H9 (cell line): Measurements from ENCODE around the gene DSTYK. TPM values are rescaled to one million over a fixed set of nuclear protein-coding genes. Genes with fewer than 3 reads are reported as not detected.

Source experiments
- DNase-seq: peaks from one replicate; pipeline ENCODE4 v3.0.0-alpha.2; 2017
- H2AFZ ChIP-seq: one replicate; pipeline ENCODE4 v1.6.1; 2013; ENCODE audit warnings: mild to moderate bottlenecking, low read length, control low read depth, moderate library complexity
- H2AK5ac ChIP-seq: 2 replicates; pipeline ENCODE4 v1.6.1; 2013; ENCODE audit warnings: low read length, control low read depth, mixed read lengths; ENCODE audit not compliant: insufficient read length
- H2BK120ac ChIP-seq: one replicate; pipeline ENCODE4 v1.6.1; 2013; ENCODE audit warnings: low read depth, mild to moderate bottlenecking, low read length, control low read depth, inconsistent platforms; ENCODE audit not compliant: poor library complexity, severe bottlenecking
- H2BK12ac ChIP-seq: 2 replicates; pipeline ENCODE4 v1.6.1; 2013; ENCODE audit warnings: low read length, control low read depth, mixed read lengths, low read depth; ENCODE audit not compliant: insufficient read length
- H2BK15ac ChIP-seq: 2 replicates; pipeline ENCODE4 v1.6.1; 2013; ENCODE audit warnings: low read depth, low read length, control low read depth
- H2BK20ac ChIP-seq: one replicate; pipeline ENCODE4 v1.6.1; 2013; ENCODE audit warnings: low read depth, mild to moderate bottlenecking, low read length, control low read depth, inconsistent platforms; ENCODE audit not compliant: poor library complexity, severe bottlenecking
- H2BK5ac ChIP-seq: 2 replicates; pipeline ENCODE4 v1.6.1; 2013; ENCODE audit warnings: low read length, control low read depth, mixed read lengths; ENCODE audit not compliant: insufficient read length
- H3K14ac ChIP-seq: 2 replicates; pipeline ENCODE4 v1.6.1; 2013; ENCODE audit warnings: low read length, control low read depth; ENCODE audit not compliant: insufficient read depth
- H3K18ac ChIP-seq: 2 replicates; pipeline ENCODE4 v1.6.1; 2013; ENCODE audit warnings: low read depth, mild to moderate bottlenecking, mixed read lengths, low read length, control low read depth; ENCODE audit not compliant: insufficient read length
- H3K23ac ChIP-seq: 2 replicates; pipeline ENCODE4 v1.6.1; 2013; ENCODE audit warnings: low read length, control low read depth, mixed read lengths, low read depth; ENCODE audit not compliant: insufficient read length
- H3K23me2 ChIP-seq: 2 replicates; pipeline ENCODE4 v1.6.1; 2013; ENCODE audit warnings: low read depth, mild to moderate bottlenecking, mixed read lengths, low read length, control low read depth; ENCODE audit not compliant: insufficient read length, poor library complexity, severe bottlenecking
- H3K27ac ChIP-seq: 2 replicates; pipeline ENCODE4 v1.5.1; 2013; ENCODE audit warnings: low read length, control low read depth, mixed read lengths, low read depth; ENCODE audit not compliant: insufficient read length
- H3K27me3 ChIP-seq: 2 replicates; pipeline ENCODE4 v1.6.1; 2013; ENCODE audit warnings: low read length, control low read depth, inconsistent platforms; ENCODE audit not compliant: insufficient read depth
- H3K4ac ChIP-seq: 2 replicates; pipeline ENCODE4 v1.6.1; 2013; ENCODE audit warnings: low read depth, mild to moderate bottlenecking, control low read depth, inconsistent platforms, low read length, moderate library complexity
- H3K4me1 ChIP-seq: 2 replicates; pipeline ENCODE4 v1.6.1; 2013; ENCODE audit warnings: low read length, control low read depth, inconsistent platforms; ENCODE audit not compliant: insufficient read depth
- H3K4me2 ChIP-seq: 2 replicates; pipeline ENCODE4 v1.6.1; 2013; ENCODE audit warnings: low read length, control low read depth, mixed read lengths; ENCODE audit not compliant: insufficient read length, insufficient read depth
- H3K56ac ChIP-seq: 2 replicates; pipeline ENCODE4 v1.6.1; 2013; ENCODE audit warnings: low read depth, mild to moderate bottlenecking, mixed read lengths, low read length, control low read depth; ENCODE audit not compliant: insufficient read length
- H3K79me1 ChIP-seq: 2 replicates; pipeline ENCODE4 v1.6.1; 2013; ENCODE audit warnings: low read depth, mild to moderate bottlenecking, moderate library complexity, low read length, control low read depth, inconsistent platforms; ENCODE audit not compliant: insufficient read depth, poor library complexity, severe bottlenecking
- H3K79me2 ChIP-seq: 2 replicates; pipeline ENCODE4 v1.6.1; 2013; ENCODE audit warnings: low read length, control low read depth, inconsistent platforms; ENCODE audit not compliant: insufficient read depth
- H3K9ac ChIP-seq: 2 replicates; pipeline ENCODE4 v1.6.1; 2013; ENCODE audit warnings: low read length, control low read depth, mixed read lengths; ENCODE audit not compliant: insufficient read length; ENCODE audit errors: extremely low read depth
- H3K9me3 ChIP-seq: one replicate; pipeline ENCODE4 v1.6.1; 2013; ENCODE audit warnings: low read depth, low read length, inconsistent platforms; ENCODE audit not compliant: control insufficient read depth
- H3T11ph ChIP-seq: one replicate; pipeline ENCODE4 v1.6.1; 2013; ENCODE audit warnings: mild to moderate bottlenecking, low read length, control low read depth, inconsistent platforms
- H4K20me1 ChIP-seq: one replicate; pipeline ENCODE4 v1.6.1; 2013; ENCODE audit not compliant: control insufficient read depth, insufficient read length, insufficient read depth
- H4K5ac ChIP-seq: 2 replicates; pipeline ENCODE4 v1.6.1; 2013; ENCODE audit warnings: low read depth, mild to moderate bottlenecking, mixed read lengths, low read length, control low read depth; ENCODE audit not compliant: insufficient read length
- H4K8ac ChIP-seq: replicated peaks from 2 replicates; pipeline ENCODE4 v1.6.1; 2013; ENCODE audit warnings: low read length, control low read depth, mixed read lengths, low read depth; ENCODE audit not compliant: insufficient read length
- H4K91ac ChIP-seq: 2 replicates; pipeline ENCODE4 v1.6.1; 2013; ENCODE audit warnings: low read depth, mild to moderate bottlenecking, moderate library complexity, mixed read lengths, low read length, control low read depth; ENCODE audit not compliant: insufficient read length
- H3K27ac Mint-ChIP-seq, 3 experiments: 2 replicates in 2 of 3; 3 replicates in 1 of 3; pipeline ENCODE4 v1.8.0; 2020 to 2021; ENCODE audit warnings: mixed read lengths in 3 of 3, mild to moderate bottlenecking in 1 of 3, moderate library complexity in 1 of 3
- H3K27me3 Mint-ChIP-seq: 2 replicates; pipeline ENCODE4 v1.8.0; 2021; ENCODE audit warnings: low read depth, mild to moderate bottlenecking, moderate library complexity, mixed read lengths
- H3K36me3 Mint-ChIP-seq, 3 experiments: 2 replicates in 2 of 3; 3 replicates in 1 of 3; pipeline ENCODE4 v1.8.0; 2020 to 2021; ENCODE audit warnings: low read depth in 3 of 3, mixed read lengths in 3 of 3; ENCODE audit not compliant: insufficient read depth in 1 of 3
- H3K4me1 Mint-ChIP-seq, 2 experiments: 2 replicates each; pipeline ENCODE4 v1.8.0; 2020; ENCODE audit warnings: mixed read lengths in 2 of 2
- H3K4me3 Mint-ChIP-seq, 2 experiments: 2 replicates in 1 of 2; 3 replicates in 1 of 2; pipeline ENCODE4 v1.8.0; 2020 to 2021; ENCODE audit warnings: mild to moderate bottlenecking in 2 of 2, mixed read lengths in 2 of 2, moderate library complexity in 1 of 2
- H3K9me3 Mint-ChIP-seq, 2 experiments: 2 replicates in 1 of 2; 3 replicates in 1 of 2; pipeline ENCODE4 v1.8.0; 2020; ENCODE audit warnings: mild to moderate bottlenecking in 2 of 2, mixed read lengths in 2 of 2, moderate library complexity in 1 of 2
- CTCF ChIP-seq: fragments of 200-600 bp; sonication (generic); conservative IDR thresholded peaks from 3 replicates; pipeline ENCODE4 v1.8.0; 2021; ENCODE audit warnings: antibody characterized with exemption, mild to moderate bottlenecking
- WGBS: extraction: QIAGEN DNeasy Blood & Tissue Kit; methylation state at CpG from one replicate; pipeline ENCODE4 v1.1.7; 2013; ENCODE audit warnings: missing lambda C conversion rate, low lambda C conversion rate, mixed read lengths; ENCODE audit not compliant: insufficient read length; ENCODE audit errors: extremely low coverage; 5-methylcytosine and 5-hydroxymethylcytosine counted together
- total RNA-seq: library from RNA; stranded (reverse); gene quantifications from 2 replicates; pipeline ENCODE4 v1.2.1, GENCODE V29; 2021

Gene DSTYK
- total RNA-seq, 1 experiment from 2014 or later = 8.5 TPM

- TF ChIP-seq CTCF = no peak
- Mint-ChIP-seq H3K4me1 (no peaks in the 10 kb centered on the region), H3K9me3 (no peaks in the 10 kb centered on the region), H3K36me3 (peaks cover 17 to 48% (median 39%) of the 10 kb centered on the region in 3 experiments; a peak in 6 of 7 replicates), H3K4me3 (no peak overlapping the region), H3K27me3 (no peaks in the 10 kb centered on the region), H3K27ac (no peak overlapping the region)
- Histone ChIP-seq H3K23me2 (no peaks in the 10 kb centered on the region), H2BK5ac (no peak overlapping the region), H3K9ac (no peak overlapping the region), H2AK5ac (no peak overlapping the region), H3K9me3 (no peaks in the 10 kb centered on the region), H2BK12ac (no peak overlapping the region), H3K79me2 (no peaks in the 10 kb centered on the region), H3K4me1 (no peaks in the 10 kb centered on the region), H3K27me3 (no peaks in the 10 kb centered on the region), H3K79me1 (peaks cover 7% of the 10 kb centered on the region), H3K18ac (no peak overlapping the region), H2AFZ (no peak overlapping the region), H4K91ac (no peak overlapping the region), H4K20me1 (no peaks in the 10 kb centered on the region), H4K5ac (no peak overlapping the region), H4K8ac (no peak overlapping the region), H3T11ph (no peak overlapping the region), H2BK20ac (no peak overlapping the region), H3K4ac (no peak overlapping the region), H3K27ac (no peak overlapping the region), H2BK120ac (no peak overlapping the region), H2BK15ac (no peak overlapping the region), H3K14ac (no peak overlapping the region), H3K23ac (no peak overlapping the region), H3K56ac (no peak overlapping the region), H3K4me2 (no peak overlapping the region)
- WGBS = no CpG with 5 or more reads among the region's 1 CpG
- DNase-seq = no peak
Observed at GRCh38 chr1:205109269-205109668, 102.2 kb downstream of the DSTYK start.
